Measurements from ENCODE around the gene VPS50.

VPS50 gene, protein sequence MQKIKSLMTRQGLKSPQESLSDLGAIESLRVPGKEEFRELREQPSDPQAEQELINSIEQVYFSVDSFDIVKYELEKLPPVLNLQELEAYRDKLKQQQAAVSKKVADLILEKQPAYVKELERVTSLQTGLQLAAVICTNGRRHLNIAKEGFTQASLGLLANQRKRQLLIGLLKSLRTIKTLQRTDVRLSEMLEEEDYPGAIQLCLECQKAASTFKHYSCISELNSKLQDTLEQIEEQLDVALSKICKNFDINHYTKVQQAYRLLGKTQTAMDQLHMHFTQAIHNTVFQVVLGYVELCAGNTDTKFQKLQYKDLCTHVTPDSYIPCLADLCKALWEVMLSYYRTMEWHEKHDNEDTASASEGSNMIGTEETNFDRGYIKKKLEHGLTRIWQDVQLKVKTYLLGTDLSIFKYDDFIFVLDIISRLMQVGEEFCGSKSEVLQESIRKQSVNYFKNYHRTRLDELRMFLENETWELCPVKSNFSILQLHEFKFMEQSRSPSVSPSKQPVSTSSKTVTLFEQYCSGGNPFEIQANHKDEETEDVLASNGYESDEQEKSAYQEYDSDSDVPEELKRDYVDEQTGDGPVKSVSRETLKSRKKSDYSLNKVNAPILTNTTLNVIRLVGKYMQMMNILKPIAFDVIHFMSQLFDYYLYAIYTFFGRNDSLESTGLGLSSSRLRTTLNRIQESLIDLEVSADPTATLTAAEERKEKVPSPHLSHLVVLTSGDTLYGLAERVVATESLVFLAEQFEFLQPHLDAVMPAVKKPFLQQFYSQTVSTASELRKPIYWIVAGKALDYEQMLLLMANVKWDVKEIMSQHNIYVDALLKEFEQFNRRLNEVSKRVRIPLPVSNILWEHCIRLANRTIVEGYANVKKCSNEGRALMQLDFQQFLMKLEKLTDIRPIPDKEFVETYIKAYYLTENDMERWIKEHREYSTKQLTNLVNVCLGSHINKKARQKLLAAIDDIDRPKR

DNA sequence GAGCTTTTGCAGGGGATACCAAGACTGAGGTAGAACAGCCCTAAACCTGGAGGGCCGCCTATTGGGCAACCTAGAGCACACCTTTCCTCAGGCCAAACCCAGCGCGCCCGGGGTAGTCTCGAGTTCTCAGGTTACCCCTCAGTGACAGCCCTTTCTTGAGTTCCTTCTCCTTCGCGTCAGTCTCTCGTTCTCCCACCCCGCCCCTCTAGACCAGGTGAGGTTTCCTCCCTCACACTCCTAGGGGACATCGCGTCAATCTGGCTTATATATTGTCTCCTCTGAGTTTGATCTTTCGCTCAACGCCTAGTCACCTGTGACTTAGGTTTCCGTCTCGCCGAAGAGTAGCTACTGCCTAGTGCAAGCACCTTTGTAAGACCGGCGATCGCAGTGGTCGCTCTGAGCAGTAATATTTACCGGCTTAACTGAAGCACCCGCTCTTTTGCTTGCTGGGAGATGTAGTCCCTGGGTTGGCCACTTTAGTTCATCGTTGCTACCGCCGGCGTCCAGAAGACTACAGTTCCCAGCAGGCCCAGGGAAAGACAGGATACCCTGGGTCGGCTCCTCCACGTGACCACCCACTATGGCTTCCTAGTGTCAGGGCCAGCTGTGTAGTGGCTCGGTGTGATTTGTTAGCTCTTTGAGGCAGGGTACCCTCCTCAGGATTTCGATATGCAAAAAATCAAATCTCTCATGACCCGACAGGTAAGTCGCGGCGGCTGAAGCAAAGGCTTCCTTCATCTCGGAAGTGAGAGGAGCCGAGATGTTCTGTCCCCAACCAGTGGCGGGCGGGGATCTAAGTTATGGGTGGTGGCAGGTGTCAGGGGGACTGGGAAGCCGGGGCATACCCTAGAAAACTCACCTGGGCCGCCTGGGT lies at the start of gene VPS50:
TSS of gene VPS50 (plus strand) at position 568 of the 874 bp plus-strand sequence. CDS start at position 670, 102 bp downstream.
- DNase-seq (ENCODE audit: low spot score), result peak; percentile 96

DNA sequence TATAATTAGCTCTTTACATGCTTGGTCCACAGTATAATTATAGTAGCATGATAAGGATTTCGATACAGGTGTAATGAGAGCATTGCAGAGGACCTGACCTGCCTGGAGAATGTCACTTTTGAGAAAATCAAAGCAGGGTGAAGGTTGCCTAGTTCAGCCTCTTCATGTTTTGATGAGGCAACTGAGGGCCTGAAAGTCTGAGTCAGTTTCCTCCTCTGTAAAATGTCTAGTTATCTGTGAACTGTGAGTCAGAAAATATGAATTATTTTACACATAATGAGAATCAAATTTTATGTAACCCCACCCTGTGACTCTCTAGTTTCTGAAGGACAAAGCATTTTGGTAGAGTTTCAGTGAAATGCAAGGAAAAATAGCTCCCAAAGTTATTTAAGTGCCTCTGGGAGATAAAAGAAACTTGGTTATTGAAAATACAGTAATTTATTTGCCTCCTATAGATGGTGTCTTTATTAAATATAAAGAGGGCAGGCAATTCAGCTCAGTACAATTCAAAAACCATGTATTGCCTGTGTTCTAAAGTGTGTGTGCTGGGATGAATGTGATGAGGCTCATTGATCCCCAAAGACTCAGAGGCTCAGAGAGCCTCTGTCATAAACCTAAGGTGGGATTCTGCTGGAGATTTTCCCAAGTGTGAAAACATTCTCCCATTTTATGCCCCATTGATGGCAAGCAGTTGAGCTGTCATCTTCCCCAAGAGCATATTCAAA lies 46.7 kb upstream of the VPS50 start:
- DNase-seq (ENCODE audit: low spot score), result no peak

DNA sequence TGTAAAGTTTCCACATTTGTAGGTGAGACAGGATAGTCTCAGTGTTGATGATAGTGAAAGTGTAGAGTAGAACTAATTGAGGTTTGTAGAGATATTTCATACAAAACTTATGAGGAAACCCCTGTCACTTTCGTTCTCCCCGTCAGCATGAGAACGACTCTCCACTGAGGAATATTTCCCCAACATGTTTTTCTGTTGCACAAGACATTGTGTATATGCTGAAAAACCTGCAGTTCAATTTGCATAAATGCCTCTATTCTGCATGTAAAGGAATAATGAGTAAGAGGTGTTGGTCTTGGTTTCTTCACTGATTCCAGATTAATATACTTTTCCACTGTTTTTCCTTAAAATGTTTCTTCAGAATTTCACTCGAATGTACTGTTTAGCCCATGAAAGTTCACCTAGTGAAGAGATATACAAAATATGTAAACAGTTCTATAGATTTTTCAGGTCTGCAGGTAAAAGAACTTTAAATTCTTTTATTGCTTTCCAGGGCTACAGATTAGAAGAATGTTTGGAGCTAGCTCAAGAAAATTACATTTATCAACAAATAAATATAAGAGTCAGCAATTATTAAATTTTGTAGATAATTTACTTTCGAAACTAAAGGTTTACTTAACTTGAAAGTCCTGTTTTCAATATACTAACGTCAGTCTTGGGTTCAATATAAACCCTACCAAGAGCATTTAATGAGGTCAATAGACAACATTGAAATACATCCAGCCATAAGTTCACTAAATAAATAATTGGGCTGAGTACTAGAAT lies 43.1 kb upstream of the VPS50 start:
- DNase-seq (ENCODE audit: low spot score), result no peak

DNA sequence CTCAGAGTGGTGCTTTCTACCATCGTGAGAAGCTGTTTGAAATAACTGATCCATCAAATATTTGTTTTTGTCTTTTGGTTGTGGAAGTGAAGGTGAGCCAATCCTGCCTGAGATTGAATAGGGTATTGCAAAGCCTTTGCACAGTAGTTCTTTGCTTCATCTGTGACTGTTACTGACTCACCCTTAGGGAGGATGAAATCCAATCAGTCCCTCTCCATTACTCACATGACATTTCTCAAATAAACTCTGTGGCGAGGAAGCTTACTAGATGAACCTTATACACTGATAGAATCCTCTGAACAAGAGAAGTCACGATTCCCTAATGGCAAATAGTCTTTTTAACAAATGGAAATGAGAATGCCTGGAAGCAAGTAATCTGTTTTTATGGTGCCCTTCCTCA lies 37.8 kb upstream of the VPS50 start:
- no peak for DNase-seq (ENCODE audit: low spot score)

DNA sequence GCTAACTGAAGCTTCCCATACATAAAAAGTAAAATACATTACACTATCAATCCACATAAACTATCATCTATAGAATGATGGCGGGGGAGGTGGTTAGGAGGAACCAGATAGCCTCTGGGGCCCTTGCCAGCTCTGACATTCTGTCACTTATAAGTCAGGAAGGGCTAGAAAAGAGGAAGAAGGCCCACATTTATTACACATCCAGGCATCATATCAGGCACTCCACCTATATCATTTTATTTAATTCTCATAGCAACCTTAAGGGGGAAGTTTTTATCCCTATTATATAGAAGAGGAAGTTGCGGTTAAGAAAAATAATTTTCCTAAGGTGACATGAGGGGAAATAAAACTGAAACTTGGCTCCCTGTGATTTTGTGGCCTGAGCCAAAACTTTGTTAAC lies 35.8 kb upstream of the VPS50 start:
- no peak for DNase-seq (ENCODE audit: low spot score)

DNA sequence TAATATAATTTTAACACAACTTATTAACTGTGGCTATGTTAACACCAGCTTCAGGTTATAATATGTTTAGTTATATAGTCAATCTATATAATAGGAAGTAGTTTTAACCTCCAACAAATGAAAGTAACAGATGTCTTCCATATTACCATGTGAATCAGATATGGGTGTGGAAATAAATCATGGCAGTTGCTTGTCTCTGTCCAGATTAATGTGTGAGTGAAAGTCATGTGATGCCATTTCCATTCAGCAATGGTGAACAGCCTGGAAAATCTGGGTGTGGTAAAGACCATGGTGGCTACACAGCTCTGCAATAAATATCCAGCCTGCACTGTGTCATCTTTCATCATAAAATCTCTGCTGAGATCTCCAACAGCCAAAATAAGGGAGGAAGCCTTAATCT lies 33.7 kb upstream of the VPS50 start:
- no peak for DNase-seq (ENCODE audit: low spot score)

DNA sequence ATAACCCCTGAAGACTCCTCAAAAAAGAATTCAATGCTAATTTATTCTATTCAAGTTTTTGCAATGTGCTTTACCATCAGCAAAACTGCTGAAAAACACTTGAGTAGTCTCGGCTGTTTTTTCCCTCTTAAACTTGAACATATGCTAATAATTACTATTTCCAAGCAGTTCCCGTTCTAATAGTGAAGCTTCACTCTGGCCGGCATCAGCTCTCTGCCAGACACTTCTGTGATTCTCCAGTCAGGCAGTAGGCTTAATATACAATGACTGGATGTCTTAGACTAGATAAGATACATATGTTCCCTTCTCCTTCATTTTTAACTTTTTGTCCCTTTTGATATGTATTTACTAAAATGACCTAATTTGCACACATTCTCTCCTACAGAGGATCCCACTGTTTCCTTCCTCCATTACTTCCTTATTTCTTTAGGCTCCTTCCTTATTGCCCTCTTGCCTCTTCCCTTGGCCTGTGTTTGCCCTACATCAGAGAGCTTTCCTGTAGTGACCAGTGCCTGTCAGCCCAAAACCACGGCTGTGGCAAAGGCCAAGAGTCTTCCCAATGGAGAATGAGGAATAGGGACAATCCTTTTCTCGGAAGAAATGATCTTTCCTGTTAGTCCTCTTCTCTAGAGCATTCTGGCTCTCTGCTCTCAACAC lies 29.4 kb upstream of the VPS50 start:
- DNase-seq (ENCODE audit: low spot score), result no peak

DNA sequence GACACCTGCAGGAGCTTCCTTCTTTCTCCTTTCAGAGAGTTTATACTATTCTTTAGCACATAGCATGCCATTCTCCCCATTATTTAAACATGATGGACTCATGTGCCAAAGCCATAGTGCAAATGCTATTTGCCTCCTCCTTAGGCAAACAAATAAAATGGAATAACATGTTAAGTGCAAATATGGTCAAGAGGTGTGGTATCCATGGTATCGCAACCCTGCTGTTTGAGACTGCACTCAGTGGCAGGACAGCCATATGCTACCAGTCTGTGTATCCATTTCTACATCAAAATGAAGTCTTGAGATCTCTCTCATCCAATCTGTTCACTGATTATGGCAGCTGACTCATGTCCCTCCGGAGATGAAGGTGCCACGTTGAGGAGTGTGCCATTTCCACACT lies 28.7 kb upstream of the VPS50 start:
- no peak for DNase-seq (ENCODE audit: low spot score)

DNA sequence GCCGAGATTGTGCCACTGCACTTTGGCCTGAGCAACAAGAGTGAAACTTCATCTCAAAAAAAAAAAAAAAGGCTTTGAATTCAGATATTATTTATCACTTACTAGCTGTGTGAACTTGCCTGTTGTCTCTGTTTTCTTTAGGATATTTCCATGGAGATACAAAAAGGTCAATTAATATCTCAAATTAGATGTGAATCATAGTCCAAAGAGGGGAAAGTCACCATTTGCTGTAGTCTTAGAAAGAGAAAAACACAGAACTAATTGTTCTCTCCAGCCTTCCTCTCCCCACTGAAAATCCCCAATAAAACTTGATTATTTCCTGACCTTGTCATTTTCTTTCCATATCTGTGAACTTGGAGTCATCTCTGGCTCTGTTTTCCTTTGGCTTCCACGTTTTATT lies 27.1 kb upstream of the VPS50 start:
- DNase-seq (ENCODE audit: low spot score), result no peak

DNA sequence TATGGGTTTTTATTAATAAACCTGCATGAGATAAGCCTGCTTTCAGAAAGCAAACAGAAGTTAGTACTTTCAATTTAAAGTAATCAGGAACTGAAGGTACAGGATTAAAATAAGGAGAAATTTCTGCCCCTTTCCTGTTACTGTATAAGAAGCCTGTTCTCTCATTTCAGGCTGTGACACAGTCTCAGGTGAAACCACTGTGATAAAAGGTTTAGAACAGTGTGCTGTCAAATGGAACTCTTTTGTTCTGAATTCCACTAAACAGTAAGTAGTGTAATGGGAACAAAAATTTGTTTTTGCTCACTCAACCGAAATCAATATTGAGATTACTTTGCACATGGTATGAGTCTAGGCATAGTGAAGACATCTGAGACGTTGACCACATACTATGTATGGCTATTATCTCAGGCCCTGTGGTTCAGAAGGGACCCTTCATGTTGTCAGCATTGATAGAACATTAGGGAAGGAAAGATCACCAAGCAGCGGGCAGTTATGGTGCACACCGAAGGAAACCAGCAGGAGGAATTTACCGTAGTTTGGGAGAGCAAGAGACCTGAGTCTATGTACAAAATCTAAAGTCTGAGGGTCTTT lies 20.8 kb upstream of the VPS50 start:
- no peak for DNase-seq (ENCODE audit: low spot score)

DNA sequence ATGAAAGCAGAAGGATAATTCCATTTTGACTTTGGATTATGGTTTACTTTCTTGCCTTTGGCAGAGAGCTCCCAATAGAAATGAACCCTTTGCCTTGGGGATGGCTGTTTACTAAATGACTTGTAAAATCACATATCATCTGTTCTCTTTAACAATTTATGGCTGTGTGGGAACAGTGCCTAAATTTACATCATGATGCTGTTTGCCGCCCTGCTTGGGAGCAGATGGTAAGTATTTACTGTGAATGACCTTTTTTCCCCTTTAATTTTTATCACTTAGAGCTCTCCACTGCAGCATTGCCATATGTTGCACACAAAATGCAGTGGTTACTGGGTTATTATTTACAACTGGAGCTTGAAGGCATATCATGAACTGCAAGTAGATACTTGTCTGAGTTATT lies 19.3 kb upstream of the VPS50 start:
- no peak for DNase-seq (ENCODE audit: low spot score)

DNA sequence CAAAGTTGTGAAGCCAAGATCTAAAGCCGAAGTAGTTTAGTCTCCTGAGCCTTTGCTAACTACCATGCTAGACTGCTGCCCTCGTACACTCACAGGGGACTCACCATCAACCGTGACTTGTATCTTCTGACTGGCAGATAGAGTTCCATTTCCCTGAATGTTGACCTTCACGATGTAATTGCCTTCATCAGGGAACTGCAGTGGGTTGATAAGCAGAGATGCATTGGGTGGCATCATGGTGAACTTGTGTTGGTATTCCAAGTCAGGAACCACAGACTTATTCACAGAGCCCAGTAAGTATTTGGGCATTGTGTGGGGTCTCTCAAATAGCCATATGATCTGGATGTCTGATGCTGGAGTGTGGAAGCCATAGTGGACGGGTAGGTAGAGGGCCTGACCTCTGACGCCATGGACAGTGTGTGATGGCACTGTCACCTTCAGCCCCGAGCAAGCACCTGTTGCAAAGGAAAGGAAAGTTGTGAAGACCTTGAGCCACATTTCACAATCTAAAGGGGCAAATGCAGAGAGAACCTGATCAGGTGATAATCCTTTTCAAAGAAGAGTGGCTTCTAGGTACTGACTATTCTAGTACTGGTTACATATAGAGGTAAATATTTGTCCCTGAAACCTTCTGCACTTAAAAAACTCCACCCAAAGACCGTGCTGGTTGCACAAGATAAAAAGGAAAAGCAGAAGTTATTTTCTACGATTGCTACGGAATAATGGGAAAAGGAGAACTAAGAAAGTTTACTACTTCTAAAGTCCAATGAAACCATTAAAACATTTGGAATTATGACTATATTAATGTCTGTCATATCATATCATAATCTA lies 13.0 kb upstream of the VPS50 start:
- DNase-seq (ENCODE audit: low spot score), result peak; percentile 71

DNA sequence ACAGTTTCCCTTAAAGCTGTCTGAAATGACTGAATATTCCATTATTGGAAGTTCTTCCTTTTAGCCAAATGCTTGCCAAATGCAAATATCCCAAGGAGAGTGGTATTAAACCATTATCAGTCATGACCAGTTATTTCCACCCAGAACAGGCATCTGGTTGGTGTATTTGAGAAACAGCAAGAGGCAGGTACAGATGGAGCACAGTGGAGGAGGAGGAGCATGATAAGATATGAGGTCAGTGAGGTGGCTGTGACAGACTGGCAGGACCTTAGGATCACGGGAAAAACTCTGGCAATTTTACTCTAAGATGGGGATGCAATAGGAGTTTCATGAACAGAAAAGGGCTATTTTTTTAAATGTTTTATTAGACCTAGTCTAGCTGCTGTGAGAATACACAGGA lies 12.3 kb upstream of the VPS50 start:
- DNase-seq (ENCODE audit: low spot score), result peak; percentile 54

DNA sequence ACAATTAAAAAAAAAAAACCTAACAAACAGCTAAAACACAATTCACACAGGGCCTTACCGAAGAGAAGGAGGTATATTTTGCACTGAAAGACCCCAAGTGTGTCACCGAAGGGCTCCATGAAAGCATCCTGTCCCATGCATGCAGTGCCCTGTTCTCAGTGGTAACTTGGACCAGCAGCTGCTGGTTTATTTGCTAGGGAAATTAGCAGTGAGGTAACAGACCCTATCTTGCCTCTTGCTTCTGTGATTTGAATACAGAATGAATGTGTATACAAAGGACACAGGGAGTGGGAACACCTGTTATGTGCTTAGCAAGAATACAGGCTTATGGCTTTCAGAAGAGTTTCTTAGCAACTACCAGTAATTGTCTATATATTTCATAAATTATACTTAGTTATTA lies 5.9 kb upstream of the VPS50 start, which contains the start of gene HEPACAM2:
TSS of gene HEPACAM2 (minus strand) at position 160 of the 400 bp plus-strand sequence.
- no peak for DNase-seq (ENCODE audit: low spot score)

DNA sequence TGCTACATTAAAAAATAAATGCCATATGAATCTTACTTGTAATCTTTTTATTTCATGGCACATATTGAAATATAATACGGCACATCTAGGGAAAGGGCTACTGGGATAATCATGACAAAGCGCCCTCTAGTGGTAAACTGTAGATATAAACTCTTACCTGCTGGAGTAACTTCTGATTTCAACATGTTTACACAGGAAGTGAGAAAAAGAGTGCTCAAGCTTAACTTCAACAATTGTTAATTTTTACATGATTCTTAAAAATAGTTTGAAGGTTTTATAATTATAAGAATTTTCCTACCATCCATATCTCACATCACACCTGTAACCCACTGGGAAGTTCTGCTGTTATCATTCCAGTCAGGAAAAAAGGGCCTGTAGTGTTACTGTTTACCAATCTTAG lies 3.9 kb upstream of the VPS50 start:
- peak; percentile 87 for DNase-seq (ENCODE audit: low spot score)

DNA sequence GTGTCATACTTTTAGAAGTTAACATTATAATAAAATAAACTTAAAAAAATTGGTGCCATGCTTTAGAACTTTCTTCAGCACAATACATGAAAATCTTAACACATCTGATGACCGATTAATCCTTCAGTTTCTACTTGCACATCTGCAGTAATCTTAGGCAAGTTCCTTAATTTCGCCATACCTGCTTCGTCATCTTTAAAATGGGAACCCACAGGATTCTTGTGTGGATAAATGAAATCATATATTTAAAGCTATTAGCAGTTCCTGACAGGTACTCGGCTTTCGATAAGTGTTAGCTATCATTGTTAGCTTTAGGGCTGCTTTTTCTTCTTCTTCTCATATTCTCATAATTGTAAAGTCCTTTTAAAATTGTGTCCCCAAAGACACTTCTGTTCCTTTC lies 907 bp upstream of the VPS50 start:
- peak; percentile 21 for DNase-seq (ENCODE audit: low spot score)

DNA sequence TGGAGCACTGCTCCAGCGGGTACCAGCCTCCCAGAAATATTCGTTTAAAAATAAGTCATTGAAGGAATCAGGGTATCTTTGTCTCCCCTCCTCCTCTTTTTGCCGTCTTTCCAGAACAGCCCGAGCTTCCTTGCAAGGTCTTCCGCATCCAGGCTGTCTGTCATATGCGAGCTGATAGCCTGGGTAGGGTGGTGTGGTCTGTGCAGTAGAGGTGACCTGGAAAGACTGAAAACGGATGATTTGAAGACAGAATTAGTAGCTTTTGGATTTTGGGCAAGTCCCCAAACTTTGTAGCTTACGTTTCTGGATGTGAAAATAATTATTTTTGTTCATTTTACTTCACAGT lies 480 bp downstream of the VPS50 start:
- no peak for DNase-seq (ENCODE audit: low spot score)

DNA sequence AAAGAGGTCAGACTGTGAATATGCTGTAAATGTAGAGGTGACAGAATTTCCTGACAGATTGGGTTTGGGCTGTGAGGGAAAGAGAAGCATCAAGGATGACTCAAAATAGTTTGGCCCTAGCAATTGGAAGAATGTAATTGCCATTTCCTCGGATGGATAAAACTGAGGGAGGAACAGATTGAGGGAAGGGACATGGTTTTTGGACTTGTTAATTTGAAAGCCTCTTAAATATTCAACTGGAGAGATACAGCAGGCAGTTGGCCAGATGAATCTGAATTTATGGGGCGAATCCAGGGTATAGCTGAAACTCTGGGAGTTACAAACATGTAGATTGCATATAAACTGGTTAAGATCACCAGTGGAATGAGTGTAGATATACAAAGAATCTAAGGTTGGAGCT lies 3.4 kb downstream of the VPS50 start:
- DNase-seq (ENCODE audit: low spot score), result no peak

DNA sequence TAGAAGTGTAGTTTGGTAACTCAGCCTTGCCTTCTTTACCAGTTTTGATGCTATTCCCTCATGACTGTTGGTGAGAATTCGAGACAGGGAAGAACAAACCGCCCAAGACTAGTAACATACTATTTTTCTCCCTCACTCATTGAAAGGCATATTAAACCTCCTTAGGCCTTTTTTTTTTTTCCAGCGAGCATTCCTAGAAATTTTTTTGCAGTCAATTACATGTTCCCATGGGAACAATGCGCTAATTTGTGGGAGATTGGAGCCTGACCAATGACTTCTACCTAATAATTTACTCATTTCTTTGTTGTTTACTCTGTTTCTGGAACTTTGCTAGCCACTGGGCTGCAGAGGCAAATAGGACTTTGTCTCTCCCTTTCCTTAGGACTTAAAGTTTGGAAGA lies 6.0 kb downstream of the VPS50 start:
- no peak for DNase-seq (ENCODE audit: low spot score)

Data from hematopoietic multipotent progenitor cell treated with erythropoietin and hydrocortisone succinate and interleukin-3 and kit ligand, for 15 days (in vitro differentiated cells).